HTERT RPE-1 (cell line): ENCODE results near the gene FTH1.
"Not testable (repeated sequence)": the region's sequence is repeated elsewhere in the genome, so short reads cannot be mapped to it uniquely, and the experiment has no call there.

Experiments
- in situ Hi-C: fragments of 300-500 bp; cut with MboI; formaldehyde crosslinking; loops from 4 replicates; pipeline ENCODE4 v1.14.3; 2020; ENCODE audit warnings: low sequenced_read_pairs

FTH1 gene

DNA sequence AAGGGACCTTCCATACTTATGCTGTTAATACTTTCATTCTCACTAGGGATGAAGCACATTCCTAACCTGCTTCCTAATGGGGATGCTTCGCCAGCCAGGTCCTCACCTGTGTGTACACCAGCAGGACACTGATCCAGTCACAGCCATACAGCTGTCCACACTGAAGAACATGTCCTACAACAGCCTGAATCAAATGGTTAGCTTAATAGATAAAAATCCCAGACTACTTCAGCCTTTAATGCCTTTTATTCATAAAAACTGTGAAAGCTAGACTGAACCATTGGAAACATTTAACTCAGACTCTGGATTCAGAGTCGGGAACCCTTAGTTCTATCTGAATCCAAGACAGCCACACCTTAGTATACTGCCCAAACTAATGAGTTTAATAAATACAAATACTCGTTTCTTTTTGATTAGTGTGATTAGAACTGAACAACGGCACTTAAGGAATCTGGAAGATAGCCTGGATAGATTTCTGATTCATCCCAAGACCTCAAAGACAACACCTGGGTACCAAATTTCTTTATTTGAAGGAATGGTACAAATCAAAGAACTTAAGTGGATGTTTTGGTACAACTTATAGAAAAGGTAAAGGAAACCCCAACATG, 3.3 kb downstream of the FTH1 start:
- in situ Hi-C loops = no loop called here

DNA sequence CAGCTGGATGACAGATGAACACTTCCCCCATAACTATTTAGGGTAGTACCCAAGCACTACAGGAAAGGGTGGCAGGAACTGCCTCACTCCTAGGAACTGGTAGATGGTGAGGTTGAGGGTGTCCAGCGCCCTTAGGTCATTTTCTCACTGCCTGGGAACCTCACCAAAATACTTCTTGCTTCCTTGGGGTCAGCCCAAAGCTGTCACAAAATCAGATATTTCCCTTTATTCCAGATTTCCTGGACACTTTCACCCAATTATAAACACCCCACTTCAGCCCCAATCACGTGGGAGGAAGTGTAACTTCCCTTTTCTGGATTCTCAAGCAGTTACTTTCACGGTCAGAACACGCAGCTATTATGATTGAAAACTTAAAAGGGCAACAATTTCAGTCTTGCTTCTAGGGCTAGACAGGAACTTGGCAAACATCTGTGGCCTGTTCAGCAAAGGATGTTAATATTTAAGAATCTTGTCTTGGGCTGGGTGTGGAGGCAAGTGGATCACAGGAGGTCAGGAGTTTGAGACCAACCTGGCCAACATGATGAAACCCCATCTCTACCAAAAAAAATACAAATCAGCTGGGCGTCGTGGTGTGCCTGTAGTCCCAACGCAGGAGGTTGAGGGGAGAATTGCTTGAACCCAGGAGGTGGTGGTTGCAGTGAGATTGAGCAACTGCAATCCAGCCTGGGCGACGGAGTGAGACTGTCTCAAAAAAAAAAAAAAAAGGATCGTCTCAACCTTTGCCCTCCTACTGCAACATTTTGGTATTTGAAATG, 4.0 kb downstream of the FTH1 start:
- in situ Hi-C loops = no loop called here

DNA sequence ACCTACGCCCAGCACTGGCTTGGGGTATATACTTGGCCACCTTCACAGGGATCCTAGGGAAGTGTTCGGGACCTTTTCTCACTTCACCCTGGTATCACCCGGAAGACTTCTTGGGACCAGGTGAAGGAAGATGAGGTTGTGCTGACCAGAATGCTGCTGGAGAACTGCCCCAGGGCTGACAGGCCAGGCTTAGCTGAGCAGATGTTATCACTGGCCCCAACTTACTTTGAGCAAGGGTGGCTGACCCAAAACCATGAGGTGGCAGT, 4.5 kb downstream of the FTH1 start:
- in situ Hi-C loops = no loop called here

DNA sequence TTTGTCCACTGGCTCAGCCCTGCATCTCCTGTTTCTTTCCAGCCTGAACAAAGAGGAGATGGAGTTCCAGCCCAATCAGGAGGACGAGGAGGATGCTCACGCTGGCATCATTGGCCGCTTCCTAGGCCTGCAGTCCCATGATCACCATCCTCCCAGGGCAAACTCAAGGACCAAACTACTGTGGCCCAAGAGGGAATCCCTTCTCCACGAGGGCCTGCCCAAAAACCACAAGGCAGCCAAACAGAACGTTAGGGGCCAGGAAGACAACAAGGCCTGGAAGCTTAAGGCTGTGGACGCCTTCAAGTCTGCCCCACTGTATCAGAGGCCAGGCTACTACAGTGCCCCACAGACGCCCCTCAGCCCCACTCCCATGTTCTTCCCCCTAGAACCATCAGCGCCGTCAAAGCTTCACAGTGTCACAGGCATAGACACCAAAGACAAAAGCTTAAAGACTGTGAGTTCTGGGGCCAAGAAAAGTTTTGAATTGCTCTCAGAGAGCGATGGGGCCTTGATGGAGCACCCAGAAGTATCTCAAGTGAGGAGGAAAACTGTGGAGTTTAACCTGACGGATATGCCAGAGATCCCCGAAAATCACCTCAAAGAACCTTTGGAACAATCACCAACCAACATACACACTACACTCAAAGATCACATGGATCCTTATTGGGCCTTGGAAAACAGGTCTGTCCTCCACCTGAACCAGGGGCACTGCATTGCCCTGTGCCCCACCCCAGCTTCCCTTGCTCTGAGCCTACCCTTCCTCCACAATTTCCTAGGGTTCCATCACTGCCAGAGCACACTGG, 5.0 kb downstream of the FTH1 start:
- in situ Hi-C loops = no loop called here

DNA sequence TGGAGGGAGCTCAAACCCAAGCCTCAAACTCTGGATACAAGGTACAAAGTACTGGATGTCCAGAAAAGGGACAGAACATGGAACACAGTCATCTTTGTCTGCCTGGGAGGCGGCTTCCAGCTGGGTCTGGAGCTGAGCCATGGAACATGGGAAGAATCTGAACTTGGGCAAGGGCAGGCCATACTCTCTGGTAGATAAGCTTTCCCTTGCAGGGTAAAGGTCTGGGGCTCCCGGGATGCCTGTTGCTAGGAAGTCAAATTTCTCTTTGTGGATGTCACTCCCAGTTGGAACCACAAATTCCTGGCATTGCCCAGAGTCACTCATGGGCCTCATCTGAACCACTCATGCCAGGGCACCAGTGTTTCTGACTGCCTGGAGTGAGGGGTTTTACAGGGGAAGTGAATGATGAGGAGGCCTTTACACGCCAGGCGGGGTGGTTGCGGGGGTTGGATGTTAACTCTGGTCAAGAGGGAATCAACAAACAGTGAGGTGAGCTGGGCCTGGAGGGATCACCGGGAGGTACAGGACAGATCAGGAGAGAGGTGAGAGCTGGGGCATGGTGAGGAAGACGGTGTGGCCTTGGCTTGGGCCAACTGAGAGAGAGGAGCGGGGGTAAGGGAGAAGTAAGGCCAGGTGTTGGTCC, 5.7 kb downstream of the FTH1 start:
- in situ Hi-C loops = no loop called here

DNA sequence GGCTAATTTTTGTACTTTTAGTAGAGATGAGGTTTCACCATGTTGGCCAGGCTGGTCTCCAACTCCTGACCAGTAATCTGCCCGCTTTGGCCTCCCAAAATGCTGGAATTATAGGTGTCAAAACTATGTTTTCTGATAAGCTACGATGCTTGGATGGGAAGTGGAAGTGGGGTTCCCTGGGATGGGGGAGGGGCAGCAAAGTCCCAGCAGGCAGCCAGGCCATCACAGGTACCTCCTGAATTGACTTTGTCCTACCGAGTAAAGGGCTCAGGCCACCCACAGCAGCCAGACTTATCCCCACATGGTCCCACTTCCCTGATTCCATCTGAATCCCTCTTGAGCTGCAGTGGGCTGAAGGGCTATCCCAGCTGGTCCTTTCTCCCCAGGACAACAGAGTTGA, 6.9 kb downstream of the FTH1 start:
- in situ Hi-C loops = no loop called here

DNA sequence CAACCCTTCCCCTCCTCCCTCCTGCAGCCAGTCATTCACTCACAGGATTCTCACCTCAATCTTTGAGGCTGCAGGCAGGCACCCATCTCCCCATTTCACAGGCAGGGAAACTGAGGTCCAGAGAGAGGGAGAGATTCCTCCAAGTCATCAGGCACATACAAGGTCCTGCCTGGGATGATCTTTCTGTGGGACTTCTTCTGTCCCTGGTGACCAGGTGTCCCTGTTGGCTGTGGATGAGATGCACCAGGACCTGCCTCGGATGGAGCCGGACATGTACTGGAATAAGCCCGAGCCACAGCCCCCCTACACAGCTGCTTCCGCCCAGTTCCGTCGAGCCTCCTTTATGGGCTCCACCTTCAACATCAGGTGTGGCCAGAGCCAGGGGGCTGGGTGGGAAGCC, 7.8 kb downstream of the FTH1 start:
- in situ Hi-C loops = no loop called here

DNA sequence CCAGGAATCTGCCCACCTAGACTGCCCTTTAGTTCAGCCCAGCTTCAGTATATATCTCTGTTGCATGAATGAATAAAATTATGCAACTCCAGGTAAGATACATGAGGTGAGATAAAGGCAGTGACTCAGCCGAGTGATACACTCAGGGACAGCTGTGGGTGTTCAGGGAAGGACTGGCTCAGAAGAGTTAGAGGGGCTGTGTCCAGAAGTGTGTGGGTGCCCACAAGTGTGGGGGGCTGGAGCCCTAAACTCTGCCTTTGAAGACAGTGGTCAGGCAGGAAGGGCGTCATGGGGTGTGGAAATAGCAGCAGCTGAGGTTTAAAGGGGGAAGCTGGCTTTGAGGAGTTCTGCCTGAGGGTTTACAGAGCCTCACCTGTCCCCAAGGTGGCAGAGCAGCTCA, 8.3 kb downstream of the FTH1 start:
- in situ Hi-C loops = no loop called here

DNA sequence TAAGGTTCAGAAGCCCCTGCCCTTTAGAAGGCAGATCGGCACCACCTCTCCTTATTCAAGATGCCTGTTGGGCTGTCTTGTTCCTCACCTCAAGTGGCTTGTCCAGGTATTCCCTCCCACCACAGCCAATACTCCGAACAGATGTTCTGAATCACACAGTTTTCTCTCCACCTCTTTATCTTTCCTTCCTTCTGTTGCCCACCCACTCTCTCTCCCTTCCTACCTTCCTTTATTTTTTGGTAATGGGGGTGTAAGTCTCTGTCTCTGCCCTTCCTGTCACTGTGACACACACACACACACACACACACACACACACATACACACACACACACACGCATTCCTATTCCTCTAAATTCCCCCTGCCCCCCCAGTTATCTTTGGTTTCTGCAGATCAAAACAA, 8.8 kb downstream of the FTH1 start:
- in situ Hi-C loops = no loop called here

DNA sequence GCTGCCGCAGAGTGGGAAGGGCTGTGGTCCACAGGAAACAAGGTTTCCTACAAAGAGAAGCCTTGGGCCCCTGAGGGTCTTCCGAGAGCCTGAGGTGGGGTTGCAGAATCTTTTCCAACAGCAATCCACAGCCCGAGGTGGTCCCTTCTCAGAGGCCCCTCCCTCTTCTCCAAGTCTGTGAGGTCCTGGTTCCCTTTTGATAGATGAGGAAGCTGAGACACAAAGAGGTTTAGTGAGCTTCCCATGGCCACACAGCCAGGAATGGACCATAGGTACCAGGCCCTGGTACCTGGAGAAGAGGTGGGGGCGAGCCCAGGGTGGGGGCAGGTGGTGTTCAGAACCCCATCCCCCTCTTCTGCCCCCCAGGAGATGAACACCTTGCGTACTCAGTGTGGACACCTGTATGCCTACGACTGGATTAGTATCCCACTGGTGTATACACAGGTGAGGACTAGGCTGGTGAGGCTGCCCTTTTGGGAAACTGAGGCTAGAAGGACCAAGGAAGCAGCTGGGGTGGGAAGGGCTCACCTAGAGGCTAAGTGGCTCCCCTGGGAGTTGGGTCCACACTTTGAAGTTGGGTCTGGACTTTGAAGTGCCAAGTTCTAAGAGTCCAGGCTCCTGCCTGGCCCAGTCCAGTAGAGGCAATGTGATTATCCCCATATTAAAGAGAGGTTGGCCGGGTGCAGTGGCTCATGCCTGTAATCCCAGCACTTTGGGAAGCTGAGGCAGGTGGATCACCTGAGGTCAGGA, 10.2 kb downstream of the FTH1 start:
- in situ Hi-C loops = no loop called here

DNA sequence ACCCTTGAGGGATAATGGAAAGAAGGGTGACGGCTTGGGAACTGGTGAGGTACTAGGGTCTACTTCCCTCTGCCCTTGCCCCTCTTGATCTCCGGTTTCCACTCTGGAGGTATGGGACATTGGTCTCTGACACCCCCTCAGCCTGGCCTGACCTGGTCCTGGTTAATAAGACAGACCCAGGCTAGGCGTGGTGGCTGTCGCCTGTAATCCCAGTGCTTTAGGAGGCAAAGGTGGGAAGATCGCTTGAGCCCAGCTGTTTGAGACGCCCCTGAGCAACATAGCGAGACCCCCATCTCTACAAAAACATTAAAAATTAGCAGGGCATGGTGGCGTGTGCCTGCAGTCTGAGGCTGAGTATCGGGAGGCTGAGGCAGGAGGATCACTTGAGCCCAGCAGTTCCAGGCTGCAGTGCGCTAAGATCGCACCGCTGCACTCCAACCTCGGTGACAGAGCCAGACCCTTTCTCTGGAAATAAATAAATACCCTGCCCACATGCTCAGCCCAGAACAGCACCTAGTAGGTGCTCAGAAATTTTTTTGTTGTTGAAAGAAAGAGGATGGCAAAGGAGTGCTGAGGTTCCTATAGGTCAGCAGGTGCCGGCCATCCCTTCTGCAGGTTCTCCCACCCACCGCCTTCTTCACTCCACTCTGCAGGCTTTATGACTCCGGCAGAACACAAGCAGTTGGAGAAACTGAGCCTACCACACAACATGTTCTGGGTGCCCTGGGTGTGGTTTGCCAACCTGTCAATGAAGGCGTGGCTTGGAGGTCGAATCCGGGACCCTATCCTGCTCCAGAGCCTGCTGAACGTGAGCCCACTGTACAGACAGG, 11.0 kb downstream of the FTH1 start:
- in situ Hi-C loops = no loop called here

DNA sequence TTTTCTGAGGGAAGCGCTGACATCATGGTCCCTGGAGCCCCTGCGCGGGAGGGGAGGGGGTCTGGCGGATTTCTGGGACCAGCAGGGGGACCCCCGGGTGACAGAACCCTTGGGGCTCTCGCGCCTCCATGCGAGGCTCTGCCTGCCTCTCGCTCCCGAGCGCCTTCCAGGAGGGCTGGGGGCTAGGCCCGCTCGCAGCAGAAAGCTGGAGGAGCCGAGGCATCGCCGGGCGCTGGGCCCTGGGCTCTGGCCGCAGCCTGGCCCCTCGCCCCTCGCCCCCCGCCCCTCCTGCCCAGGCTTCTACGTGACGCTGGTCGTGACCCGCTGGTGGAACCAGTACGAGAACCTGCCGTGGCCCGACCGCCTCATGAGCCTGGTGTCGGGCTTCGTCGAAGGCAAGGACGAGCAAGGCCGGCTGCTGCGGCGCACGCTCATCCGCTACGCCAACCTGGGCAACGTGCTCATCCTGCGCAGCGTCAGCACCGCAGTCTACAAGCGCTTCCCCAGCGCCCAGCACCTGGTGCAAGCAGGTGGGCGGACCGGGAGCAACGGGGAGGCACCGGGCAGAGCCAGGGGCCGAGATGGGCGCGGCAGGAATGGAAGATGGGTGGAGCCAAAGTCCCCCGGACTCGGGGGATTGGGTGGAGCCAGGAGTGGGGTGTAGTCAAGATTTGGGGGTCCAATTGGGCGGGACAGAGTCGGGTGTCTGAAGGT, 11.9 kb downstream of the FTH1 start:
- in situ Hi-C loops = no loop called here

DNA sequence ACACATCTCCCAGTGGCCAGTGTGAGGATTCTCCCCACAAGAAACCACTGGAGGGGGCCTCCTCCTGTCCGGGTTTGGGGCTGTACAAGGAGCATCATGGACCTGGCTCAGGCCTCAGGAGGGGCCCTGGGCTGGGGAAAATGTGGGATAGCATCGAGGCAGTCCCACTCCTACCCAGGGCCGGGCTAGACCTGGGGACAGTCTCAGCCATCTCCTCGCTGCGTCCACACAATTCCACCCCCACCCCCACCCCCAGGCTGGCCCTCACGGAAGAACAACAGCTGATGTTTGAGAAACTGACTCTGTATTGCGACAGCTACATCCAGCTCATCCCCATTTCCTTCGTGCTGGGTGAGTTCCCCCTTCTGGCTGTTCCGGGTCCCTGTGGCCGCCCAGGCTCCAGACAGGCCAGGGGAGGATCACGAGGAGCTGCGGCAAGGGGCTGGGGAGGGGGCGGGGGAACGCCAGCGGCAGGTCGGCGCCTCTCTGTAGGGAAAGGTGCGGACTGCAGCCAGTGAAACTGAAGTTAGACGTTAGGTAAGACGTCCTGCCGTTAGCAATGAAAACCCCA, 12.5 kb downstream of the FTH1 start:
- in situ Hi-C loops = no loop called here

DNA sequence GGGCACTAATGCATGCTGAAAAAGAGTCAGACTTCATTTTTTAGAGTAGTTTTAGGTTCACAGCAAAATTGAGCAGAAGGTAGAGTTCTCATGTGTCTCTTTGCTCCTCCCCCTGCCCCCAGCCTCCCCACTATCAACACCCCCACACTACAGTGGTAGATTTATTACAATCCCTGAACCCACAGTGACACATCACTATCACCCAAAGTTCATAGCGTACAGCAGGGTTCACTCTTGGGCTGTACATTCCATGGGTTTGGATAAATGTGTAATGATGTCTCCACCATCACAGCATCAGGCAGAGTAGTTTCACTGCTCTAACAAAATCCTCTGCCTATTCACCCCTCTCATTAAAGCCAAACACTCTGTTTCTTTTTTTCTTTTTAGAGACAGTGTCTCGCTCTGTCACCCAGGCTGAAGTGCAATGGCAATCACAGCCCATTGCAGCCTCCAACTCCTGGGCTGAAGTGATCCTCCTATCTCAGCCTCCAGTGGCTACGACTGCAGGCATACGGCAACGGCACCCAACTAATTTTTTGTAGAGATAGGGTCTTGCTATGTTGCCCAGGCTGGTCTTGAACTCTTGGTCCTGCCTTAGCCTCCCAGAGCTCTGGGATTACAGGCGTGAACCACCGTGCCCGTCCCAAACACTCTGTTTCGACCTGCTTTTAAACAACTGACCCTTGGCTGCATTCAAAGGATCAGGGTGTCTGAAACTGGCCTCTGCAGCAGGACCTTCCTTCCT, 13.2 kb downstream of the FTH1 start:
- in situ Hi-C loops = no loop called here

DNA sequence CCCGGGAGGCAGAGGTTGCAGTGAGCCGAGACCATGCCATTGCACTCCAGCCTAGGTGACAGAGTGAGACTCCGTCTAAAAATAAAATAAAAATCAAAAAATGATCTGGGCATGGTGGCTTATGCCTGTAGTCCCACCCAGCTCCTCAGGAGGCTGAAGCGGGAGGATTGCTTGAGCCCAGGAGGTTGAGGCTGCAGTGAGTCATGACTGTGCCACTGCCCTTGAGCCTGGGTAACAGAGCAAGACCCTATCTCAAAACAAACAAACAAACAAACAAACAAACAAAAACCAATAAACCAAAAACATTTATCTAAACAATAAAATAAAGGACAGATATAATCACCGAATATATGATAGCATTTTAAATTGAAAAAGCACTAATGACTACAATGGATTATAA, 13.8 kb downstream of the FTH1 start:
- in situ Hi-C loops = not testable (repeated sequence)

DNA sequence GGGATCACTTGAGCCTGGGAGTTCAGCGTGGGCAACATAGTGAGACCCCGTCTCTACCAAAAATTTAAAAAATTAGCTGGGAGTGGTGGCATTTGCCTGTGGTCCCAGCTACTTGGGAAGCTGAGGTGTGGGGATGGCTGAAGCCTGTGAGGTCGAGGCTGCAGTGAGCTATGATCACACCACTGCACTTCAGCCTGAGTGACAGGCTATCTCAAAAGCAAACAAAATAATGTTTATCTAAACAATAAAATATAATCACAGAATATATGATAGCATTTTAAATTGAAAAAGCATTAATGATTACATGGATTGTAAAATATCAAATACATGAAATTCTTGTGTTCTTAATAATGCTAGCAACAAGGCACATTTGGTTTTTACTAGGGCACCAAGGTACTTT, 14.6 kb downstream of the FTH1 start:
- in situ Hi-C loops = no loop called here

DNA sequence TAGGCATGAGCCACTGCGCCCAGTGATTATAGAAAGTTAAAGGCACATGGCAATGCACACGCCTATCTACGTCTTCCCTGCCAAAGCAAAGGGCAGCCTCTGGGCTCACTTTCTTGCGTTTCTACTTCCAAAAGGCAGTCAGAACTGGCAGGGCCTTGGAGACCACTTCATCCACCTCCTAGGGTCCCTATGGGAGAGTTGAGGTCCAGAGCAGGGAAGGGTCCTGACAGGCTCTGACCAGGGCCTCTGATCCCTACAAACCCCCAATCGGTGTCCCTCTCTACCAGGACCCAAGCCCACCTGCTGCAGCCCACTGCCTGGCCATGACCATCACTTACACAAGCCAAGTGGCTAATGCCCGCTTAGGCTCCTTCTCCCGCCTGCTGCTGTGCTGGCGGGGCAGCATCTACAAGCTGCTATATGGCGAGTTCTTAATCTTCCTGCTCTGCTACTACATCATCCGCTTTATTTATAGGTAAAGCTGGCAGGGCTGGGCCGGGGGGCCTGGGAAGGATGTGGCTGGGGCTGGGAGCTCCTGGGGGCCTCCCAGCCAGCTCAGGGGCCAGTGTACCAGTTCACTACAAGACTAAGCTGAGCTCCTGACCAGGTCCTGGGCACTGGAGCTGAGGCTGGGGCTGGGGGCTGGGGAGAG, 15.8 kb downstream of the FTH1 start:
- in situ Hi-C loops = no loop called here

DNA sequence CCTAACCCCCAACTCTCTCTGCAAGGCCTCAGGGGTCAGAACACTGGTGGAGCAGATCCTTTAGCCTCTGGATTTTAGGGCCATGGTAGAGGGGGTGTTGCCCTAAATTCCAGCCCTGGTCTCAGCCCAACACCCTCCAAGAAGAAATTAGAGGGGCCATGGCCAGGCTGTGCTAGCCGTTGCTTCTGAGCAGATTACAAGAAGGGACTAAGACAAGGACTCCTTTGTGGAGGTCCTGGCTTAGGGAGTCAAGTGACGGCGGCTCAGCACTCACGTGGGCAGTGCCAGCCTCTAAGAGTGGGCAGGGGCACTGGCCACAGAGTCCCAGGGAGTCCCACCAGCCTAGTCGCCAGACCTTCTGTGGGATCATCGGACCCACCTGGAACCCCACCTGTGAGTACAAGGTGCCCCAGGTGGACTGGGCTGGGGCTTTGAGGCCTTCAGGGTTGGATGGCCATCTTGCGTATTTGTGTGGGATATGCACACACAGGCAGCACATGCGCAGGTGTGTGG, 17.3 kb downstream of the FTH1 start, which contains the start of gene BEST1:
BEST1 (plus strand) TSS at position 317 of the 513 bp plus-strand sequence. CDS start 1,456 bp downstream, outside the sequence.
- in situ Hi-C loops = no loop called here
